Right lobe of liver (tissue), 4 donors: ENCODE results near the gene DIAPH3.

Source experiments
- CTCF ChIP-seq, 4 donors: fragments of 200-600 bp in 3 of 4; fragments of 450-650 bp in 1 of 4; IDR thresholded peaks; one replicate each; pipeline versions ENCODE4 v1.5.1 to v1.8.0; 2016 to 2022; ENCODE audit warnings: antibody characterized with exemption in 4 of 4, mild to moderate bottlenecking in 2 of 4
- POLR2A ChIP-seq: fragments of 450-650 bp; IDR thresholded peaks from one replicate; pipeline ENCODE4 v1.6.1; 2017; ENCODE audit warnings: antibody characterized with exemption, mild to moderate bottlenecking
- donor health status: DM: no; HTN: no; CAD: no.
- donor health status: DM: no; HTN: no; CAD: no.
- donor health status: DM: no; HTN: yes; CAD: no.

- no peak for TF ChIP-seq CTCF (IDR thresholded peaks at IDR 0.05)
- no peak for TF ChIP-seq POLR2A
Observed at GRCh38 chr13:60152904-60153303, 10.8 kb downstream of the DIAPH3 start.
